BLaER1 (cell line): ENCODE data around the gene TUG1.

Source experiments
- H3K27ac ChIP-seq: shearing (Covaris generic); formaldehyde crosslinking; 2 replicates; pipeline ENCODE4 v1.8.1; 2022
- H3K27me3 ChIP-seq: shearing (Covaris generic); formaldehyde crosslinking; 2 replicates; pipeline ENCODE4 v1.8.1; 2022
- H3K36me3 ChIP-seq: shearing (Covaris generic); formaldehyde crosslinking; 2 replicates; pipeline ENCODE4 v1.8.1; 2022
- H3K4me1 ChIP-seq: shearing (Covaris generic); formaldehyde crosslinking; 2 replicates; pipeline ENCODE4 v1.8.1; 2022
- H3K4me2 ChIP-seq: shearing (Covaris generic); formaldehyde crosslinking; 2 replicates; pipeline ENCODE4 v1.8.1; 2022
- H3K4me3 ChIP-seq: shearing (Covaris generic); formaldehyde crosslinking; 2 replicates; pipeline ENCODE4 v1.8.1; 2022
- H3K9ac ChIP-seq: shearing (Covaris generic); formaldehyde crosslinking; 2 replicates; pipeline ENCODE4 v1.8.1; 2022
- H3K9me3 ChIP-seq: shearing (Covaris generic); formaldehyde crosslinking; 2 replicates; pipeline ENCODE4 v1.8.1; 2022
- H4K20me1 ChIP-seq: shearing (Covaris generic); formaldehyde crosslinking; 2 replicates; pipeline ENCODE4 v1.8.1; 2022
- Cebpa-rat ChIP-seq: shearing (Covaris generic); IDR thresholded peaks from 2 replicates; pipeline ENCODE4 v1.8.1; 2022

The TUG1 gene

DNA sequence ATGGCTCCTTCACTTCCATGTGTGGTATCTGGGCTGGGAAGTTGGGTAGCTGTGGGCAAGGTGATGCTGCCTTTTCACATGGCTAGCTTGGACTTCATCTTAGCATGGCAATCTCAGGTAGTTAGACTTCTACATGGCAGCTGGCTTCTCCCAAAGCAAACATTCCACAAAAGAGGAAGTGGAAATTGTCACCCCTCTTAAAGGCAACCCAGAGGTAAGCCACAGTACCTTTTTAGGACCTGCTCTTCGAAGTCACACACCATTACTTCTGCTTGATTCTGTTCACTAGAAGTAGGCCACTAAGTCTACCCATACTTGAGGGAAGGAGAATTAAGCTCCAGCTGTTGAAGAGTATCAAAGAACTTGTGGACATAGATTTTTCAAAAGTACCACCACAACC lies 25.9 kb downstream of the TUG1 start:
- H3K27ac ChIP-seq = no peak overlapping the region

DNA sequence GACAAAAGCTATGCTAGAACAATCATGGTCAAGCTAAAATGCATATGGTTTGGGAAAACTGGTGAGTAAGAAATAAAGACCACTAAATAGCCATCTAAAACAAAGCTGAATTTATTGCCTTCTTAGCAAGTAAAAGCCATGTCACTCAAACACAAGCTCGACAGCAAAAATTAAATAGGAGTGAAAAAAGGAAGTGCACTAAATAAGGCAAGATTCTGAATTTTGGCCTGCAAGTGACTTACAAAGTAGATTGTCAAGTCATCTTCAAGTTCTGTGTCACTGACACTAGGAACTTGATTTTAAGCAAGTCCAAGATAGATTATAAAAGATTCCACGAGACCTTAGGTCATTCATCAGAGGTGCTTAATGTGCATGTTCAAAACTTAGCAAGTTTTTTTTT lies 27.4 kb downstream of the TUG1 start:
- Histone ChIP-seq H3K9me3 (no peaks in the 10 kb centered on the region; the same call in 1 of the 2 replicates), H3K27me3 (no peaks in the 10 kb centered on the region), H3K4me3 (no peak overlapping the region), H3K36me3 (no peaks in the 10 kb centered on the region), H4K20me1 (no peaks in the 10 kb centered on the region), H3K4me1 (peaks cover 12% of the 10 kb centered on the region; the same call in 1 of the 2 replicates), H3K9ac (no peak overlapping the region), H3K27ac (no peak overlapping the region), H3K4me2 (no peak overlapping the region)
- no peak for TF ChIP-seq Cebpa-rat

More for the DNA sequence above, 25.9 kb downstream of the TUG1 start:
- H3K4me2 ChIP-seq = no peak overlapping the region
- H3K4me3 ChIP-seq = no peak overlapping the region
- no peak overlapping the region for H3K9ac ChIP-seq
- TF ChIP-seq Cebpa-rat = no peak
- H3K36me3 ChIP-seq = no peaks in the 10 kb centered on the region
- H3K27me3 ChIP-seq = no peaks in the 10 kb centered on the region
- no peaks in the 10 kb centered on the region; the same call in none of the 2 replicates for H3K9me3 ChIP-seq
- H3K4me1 ChIP-seq = peaks cover 12% of the 10 kb centered on the region; the same call in 1 of the 2 replicates
- no peaks in the 10 kb centered on the region for H4K20me1 ChIP-seq

DNA sequence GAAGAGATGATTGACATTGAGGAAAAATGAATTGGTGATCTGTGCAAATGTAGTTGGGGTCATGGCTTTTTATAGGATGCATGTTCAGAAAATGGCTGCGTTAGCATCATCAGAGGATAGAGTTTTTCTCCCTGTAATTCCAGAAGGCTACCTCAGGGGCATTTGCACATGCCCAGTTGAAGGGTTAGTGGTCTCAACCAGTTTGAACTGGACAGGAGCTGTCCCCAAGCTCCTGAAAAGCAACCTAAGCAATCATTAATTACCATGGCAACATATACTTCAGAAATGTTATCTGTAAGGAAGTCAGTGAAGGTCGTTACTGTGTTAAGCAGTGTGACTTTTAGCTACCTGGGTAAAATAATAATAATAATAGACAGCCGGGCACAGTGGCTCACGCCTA lies 29.3 kb downstream of the TUG1 start:
- Histone ChIP-seq H4K20me1 (no peaks in the 10 kb centered on the region), H3K36me3 (no peaks in the 10 kb centered on the region), H3K27ac (no peak overlapping the region), H3K4me3 (no peak overlapping the region), H3K4me2 (no peak overlapping the region), H3K9ac (no peak overlapping the region), H3K27me3 (no peaks in the 10 kb centered on the region), H3K4me1 (peaks cover 12% of the 10 kb centered on the region; the same call in 1 of the 2 replicates), H3K9me3 (no peaks in the 10 kb centered on the region)
- TF ChIP-seq Cebpa-rat = no peak

DNA sequence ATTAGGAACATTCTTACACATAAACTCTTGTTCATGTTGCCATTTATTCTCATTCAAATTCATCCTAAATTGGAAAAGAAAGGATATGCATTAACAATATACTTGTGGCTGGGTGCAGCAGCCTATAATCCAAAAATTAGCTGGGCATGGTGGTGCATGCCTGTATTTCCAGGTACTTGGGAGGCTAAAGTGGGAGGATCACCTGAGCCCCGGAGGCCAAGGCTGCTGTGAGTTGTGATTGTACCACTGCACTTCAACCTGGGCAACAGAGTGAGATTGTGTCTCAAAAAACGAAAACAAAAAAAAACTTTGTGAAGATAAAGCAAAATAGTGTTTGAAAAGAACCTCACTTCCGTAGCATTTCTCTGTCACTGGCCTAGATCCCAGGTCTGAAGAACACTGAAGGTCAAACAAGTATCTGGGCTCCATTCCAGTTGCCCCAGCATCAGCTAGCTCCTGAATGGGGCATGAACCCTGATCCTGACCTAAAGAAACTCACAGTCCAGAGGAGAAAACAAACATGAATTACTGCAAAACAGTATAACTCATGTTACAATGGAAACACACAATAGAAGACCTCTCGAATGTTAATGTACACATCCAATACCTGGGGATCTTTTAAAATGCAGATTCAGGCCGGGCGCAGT lies 32.2 kb downstream of the TUG1 start:
- no peak overlapping the region for H3K9ac ChIP-seq
- H3K36me3 ChIP-seq = no peaks in the 10 kb centered on the region
- no peak overlapping the region for H3K4me2 ChIP-seq
- no peaks in the 10 kb centered on the region for H3K27me3 ChIP-seq
- H3K4me3 ChIP-seq = no peak overlapping the region
- H4K20me1 ChIP-seq = no peaks in the 10 kb centered on the region
- TF ChIP-seq Cebpa-rat = no peak
- peaks cover 1% of the 10 kb centered on the region; the same call in 1 of the 2 replicates for H3K4me1 ChIP-seq
- H3K27ac ChIP-seq = no peak overlapping the region
- H3K9me3 ChIP-seq = peaks cover 12% of the 10 kb centered on the region

DNA sequence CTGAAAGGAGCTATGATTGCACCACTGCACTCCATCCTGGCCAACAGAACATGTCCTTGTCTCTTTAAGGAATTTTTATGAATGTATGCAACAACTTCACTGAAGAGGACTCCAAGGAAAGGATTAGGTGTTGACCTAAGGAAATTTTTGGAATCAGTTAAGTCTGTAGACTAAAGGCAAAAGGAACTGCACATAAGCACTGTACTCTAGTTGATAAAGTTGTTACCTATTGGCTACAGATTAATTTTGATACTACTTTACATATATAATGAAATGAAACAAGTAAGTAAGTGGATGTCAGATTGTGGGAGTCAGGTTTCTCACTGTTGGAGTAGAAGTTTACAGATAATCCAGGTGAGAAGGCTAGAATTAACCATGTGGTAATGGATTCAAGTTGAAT lies 36.5 kb downstream of the TUG1 start:
- Histone ChIP-seq H3K9me3 (peaks cover 19% of the 10 kb centered on the region), H3K36me3 (no peaks in the 10 kb centered on the region), H3K27me3 (no peaks in the 10 kb centered on the region), H3K4me2 (no peak overlapping the region), H3K4me3 (no peak overlapping the region), H3K27ac (no peak overlapping the region), H3K9ac (no peak overlapping the region), H4K20me1 (no peaks in the 10 kb centered on the region), H3K4me1 (no peaks in the 10 kb centered on the region)
- no peak for TF ChIP-seq Cebpa-rat

DNA sequence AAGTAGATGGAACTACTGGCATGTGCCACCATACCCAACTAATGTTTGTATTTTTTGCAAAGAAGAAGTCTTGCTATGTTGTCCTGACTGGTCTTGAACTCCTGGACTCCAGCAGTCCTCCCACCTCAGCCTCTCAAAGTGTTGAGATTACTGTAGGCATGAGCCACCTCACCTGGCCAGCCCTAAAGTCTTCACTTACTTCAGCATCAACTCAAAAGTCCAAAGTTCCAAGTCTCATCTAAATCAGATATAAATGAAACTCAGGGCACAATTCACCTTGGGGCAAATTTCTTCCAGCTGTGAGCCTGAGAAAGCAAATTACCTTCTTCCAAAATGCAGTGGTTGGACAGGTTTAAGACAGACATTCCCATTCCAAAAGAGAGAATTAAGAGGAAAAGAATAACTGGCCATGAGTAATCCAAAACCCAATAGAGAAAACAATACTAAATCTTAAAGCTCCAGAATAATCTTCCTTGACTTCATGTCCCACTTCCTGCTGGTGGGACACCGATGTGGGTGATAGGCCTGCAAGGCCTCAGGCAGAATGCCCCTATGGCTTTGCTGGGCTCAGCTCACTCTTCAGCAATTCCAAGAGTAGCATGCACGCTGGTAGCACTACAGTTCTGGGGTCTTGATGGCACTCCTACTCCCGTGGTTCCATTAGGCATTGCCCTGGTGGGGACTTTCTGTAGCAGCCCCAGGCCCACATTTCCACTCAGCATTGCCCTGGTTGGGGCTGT lies 50.3 kb downstream of the TUG1 start:
- no peak overlapping the region for H3K4me2 ChIP-seq
- H3K9ac ChIP-seq = no peak overlapping the region
- H3K27ac ChIP-seq = no peak overlapping the region
- H3K36me3 ChIP-seq = no peaks in the 10 kb centered on the region
- H3K27me3 ChIP-seq = no peaks in the 10 kb centered on the region
- H3K4me3 ChIP-seq = no peak overlapping the region
- H3K9me3 ChIP-seq = no peaks in the 10 kb centered on the region
- no peaks in the 10 kb centered on the region for H4K20me1 ChIP-seq
- TF ChIP-seq Cebpa-rat = no peak
- no peaks in the 10 kb centered on the region for H3K4me1 ChIP-seq

DNA sequence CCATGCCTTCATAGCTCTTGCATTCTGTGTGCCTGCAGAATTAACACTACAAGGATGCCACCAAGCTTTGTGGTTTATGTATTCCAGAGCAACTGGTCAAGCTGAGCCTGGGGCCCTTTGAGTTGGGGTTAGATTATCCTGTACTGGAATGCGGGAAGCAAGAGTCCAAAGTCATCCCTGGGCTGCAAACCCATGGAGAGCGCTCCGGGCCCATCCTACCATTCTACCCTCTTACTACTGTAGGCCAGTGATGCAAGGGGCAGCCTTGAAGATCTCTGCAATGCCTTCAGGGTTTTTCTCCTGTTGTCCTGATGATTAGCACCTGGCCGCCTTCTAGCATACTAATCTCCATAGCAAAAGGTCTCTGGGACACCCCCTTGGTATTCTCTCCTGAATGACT lies 51.3 kb downstream of the TUG1 start:
- H3K9ac ChIP-seq = no peak overlapping the region
- no peaks in the 10 kb centered on the region for H3K9me3 ChIP-seq
- H3K36me3 ChIP-seq = no peaks in the 10 kb centered on the region
- H3K27me3 ChIP-seq = no peaks in the 10 kb centered on the region
- H3K4me3 ChIP-seq = no peak overlapping the region
- no peak overlapping the region for H3K4me2 ChIP-seq
- no peak overlapping the region for H3K27ac ChIP-seq
- TF ChIP-seq Cebpa-rat = no peak
- no peaks in the 10 kb centered on the region for H4K20me1 ChIP-seq
- H3K4me1 ChIP-seq = no peaks in the 10 kb centered on the region

DNA sequence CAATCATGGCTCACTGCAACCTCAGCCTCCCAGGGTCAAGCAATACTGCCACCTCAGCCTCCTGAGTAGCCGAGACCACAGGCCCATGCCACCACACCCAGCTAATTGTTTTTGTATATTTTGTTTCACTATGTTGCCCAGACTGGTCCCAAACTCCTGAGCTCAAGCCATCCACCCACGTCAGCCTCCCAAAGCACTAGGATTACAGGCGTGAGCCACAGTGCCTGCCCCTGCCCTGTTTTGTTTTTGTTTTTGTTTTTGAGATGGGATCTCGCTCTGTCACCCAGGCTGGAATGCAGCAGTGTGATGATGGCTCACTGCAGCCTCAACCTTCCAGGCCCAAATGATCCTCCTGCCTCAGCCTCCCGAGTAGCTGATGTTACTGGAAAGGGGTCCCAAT lies 53.5 kb downstream of the TUG1 start:
- Histone ChIP-seq H4K20me1 (no peaks in the 10 kb centered on the region), H3K4me3 (no peak overlapping the region), H3K4me2 (no peak overlapping the region), H3K4me1 (no peaks in the 10 kb centered on the region), H3K27ac (no peak overlapping the region), H3K27me3 (no peaks in the 10 kb centered on the region), H3K9me3 (no peaks in the 10 kb centered on the region), H3K36me3 (no peaks in the 10 kb centered on the region), H3K9ac (no peak overlapping the region)
- no peak for TF ChIP-seq Cebpa-rat
